Brain microvascular endothelial cell (primary cell): Measurements from ENCODE around the gene IL1A.

ENCODE experiments used
- DNase-seq: peaks from one replicate; pipeline ENCODE4 v3.0.0-alpha.2; 2020
- H3K27ac ChIP-seq: fragments of 250-450 bp; sonication (Bioruptor Pico); 2 replicates; pipeline ENCODE4 v1.5.1; 2020; ENCODE audit warnings: mild to moderate bottlenecking, moderate library complexity
- H3K27me3 ChIP-seq: fragments of 250-450 bp; sonication (Bioruptor Pico); replicated peaks from 2 replicates; pipeline ENCODE4 v1.5.1; 2020; ENCODE audit warnings: mild to moderate bottlenecking
- H3K36me3 ChIP-seq: fragments of 250-450 bp; sonication (Bioruptor Pico); replicated peaks from 2 replicates; pipeline ENCODE4 v1.5.1; 2020; ENCODE audit warnings: mild to moderate bottlenecking
- H3K4me3 ChIP-seq: 2 replicates; pipeline ENCODE4 v1.5.1; 2011; ENCODE audit warnings: low read depth, mild to moderate bottlenecking, control low read depth, low read length, moderate library complexity
- in situ Hi-C: cut with HindIII; loops from 2 replicates; pipeline ENCODE4 v1.10.0; 2017; ENCODE audit warnings: low sequenced_read_pairs, low pct_ligation_motif_present
- TF ChIP-seq, protein P1 (sequence below): IDR thresholded peaks from 2 replicates; pipeline ENCODE4 v1.5.1; 2011; ENCODE audit warnings: low read depth, mild to moderate bottlenecking, moderate library complexity, low read length, control low read depth, inconsistent platforms; ENCODE audit errors: missing control alignments

The IL1A gene

GRCh38 chr2:112774536-112775285 is 9.6 kb downstream of the IL1A start:
- H3K27me3 ChIP-seq, result no peaks in the 10 kb centered on the region
- H3K4me3 ChIP-seq, result no peak overlapping the region
- no peak for DNase-seq
- no peaks in the 10 kb centered on the region for H3K36me3 ChIP-seq
- in situ Hi-C loops, result loop anchor here (25.0 kb wide), 1 partner anchor 163 kb away; no protein-coding TSS in a partner anchor
- no peak overlapping the region for H3K27ac ChIP-seq
- TF ChIP-seq, protein P1, sequence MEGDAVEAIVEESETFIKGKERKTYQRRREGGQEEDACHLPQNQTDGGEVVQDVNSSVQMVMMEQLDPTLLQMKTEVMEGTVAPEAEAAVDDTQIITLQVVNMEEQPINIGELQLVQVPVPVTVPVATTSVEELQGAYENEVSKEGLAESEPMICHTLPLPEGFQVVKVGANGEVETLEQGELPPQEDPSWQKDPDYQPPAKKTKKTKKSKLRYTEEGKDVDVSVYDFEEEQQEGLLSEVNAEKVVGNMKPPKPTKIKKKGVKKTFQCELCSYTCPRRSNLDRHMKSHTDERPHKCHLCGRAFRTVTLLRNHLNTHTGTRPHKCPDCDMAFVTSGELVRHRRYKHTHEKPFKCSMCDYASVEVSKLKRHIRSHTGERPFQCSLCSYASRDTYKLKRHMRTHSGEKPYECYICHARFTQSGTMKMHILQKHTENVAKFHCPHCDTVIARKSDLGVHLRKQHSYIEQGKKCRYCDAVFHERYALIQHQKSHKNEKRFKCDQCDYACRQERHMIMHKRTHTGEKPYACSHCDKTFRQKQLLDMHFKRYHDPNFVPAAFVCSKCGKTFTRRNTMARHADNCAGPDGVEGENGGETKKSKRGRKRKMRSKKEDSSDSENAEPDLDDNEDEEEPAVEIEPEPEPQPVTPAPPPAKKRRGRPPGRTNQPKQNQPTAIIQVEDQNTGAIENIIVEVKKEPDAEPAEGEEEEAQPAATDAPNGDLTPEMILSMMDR, result no peak

DNA sequence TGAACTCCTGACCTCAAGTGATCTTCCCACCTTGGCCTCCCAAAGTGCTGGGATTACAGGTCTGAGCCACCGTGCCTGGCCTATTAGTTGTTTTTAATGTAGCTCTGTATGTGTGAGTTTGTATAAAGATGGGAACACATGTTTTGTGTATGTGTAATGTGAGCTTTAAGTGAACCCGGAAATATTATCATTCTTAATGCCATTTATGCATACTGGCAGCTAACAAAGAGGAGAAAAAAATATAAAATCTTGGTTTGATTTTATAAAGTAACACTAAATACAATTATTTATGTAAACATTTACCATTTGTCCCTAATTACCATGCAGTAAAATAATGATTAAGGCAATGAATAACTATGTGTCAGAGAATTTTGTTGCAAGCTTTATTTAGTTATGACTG is 10.7 kb downstream of the IL1A start:
- in situ Hi-C loops, result loop anchor here (25.0 kb wide), 1 partner anchor 164 kb away; no protein-coding TSS in a partner anchor
- Histone ChIP-seq H3K27me3 (no peaks in the 10 kb centered on the region), H3K36me3 (no peaks in the 10 kb centered on the region), H3K27ac (no peak overlapping the region), H3K4me3 (no peak overlapping the region)
- no peak for DNase-seq
- TF ChIP-seq, protein P1, result no peak

DNA sequence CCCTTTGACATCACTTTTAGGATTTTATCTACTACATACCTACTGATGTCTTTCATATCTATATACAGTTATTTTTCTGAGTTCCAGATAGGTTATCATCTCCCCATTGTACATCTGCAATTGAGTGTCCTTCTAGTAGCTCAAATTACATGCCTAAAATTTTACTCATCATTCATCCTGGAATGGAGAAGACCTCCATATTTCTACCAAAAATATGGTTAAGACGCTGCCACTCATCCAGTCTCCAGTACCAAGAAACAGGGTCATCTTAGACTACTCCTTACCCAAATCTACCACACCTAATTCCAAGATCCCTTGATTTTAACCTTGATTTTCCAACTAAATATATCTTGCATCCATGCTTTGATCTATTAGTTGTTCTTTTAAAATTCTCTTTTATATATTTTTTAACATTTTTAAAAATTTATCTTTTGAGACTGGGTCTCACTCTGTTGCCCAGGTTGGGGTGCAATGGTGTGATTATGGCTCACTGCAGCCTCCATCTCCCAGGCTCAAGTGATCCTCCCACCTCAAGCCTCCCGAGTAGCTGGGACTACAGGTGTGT is 11.3 kb downstream of the IL1A start:
- Histone ChIP-seq H3K27ac (no peak overlapping the region), H3K27me3 (no peaks in the 10 kb centered on the region), H3K36me3 (no peaks in the 10 kb centered on the region), H3K4me3 (no peak overlapping the region)
- no peak for DNase-seq
- TF ChIP-seq, protein P1, result no peak
- in situ Hi-C loops, result loop anchor here (25.0 kb wide), 1 partner anchor 164 kb away; no protein-coding TSS in a partner anchor

DNA sequence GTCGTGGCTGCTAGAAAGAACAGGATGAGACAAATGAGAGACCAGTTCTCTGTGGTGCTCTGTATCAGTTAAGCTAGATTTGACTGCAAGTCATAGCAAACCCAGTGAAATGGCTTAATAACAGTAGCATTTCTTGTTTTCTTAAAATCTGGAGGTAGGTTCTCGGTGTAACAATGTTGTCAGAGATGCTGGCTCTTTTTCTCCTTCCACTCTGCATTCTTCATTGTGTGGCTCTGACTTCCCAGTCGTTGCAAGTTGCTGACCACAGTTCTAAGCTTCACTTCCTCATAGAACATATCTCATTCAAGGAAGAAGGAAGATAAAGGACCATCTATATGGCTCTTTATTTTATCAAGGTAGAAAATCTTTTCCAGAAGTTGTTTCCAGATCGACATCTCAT is 12.0 kb downstream of the IL1A start:
- Histone ChIP-seq H3K4me3 (no peak overlapping the region), H3K36me3 (no peaks in the 10 kb centered on the region), H3K27me3 (no peaks in the 10 kb centered on the region), H3K27ac (no peak overlapping the region)
- TF ChIP-seq, protein P1, result no peak
- in situ Hi-C loops, result loop anchor here (25.0 kb wide), 1 partner anchor 165 kb away; no protein-coding TSS in a partner anchor
- DNase-seq, result no peak

DNA sequence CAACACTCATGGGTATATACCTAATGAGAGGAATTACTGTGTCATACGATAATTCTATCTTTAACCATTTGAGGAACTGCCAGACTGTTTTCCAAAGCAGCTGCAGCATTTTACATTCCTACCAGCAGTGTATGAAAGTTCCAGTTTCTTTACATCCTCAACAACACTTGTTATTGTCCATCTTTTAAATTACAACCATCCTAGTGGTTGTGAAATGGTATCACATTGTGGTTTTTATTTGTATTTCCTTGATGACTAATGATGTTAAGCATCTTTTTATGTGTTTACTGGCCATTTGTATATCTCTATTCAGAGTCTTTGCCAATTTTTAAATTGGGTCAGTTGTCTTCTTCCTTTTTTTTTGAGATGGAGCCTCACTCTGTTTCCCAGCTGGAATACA is 15.9 kb downstream of the IL1A start:
- TF ChIP-seq, protein P1, result no peak
- in situ Hi-C loops, result loop anchor here (25.0 kb wide), 1 partner anchor 169 kb away; no protein-coding TSS in a partner anchor
- no peak for DNase-seq
- H3K27ac ChIP-seq, result peak overlapping the region; percentile 48
- no peaks in the 10 kb centered on the region for H3K36me3 ChIP-seq
- H3K4me3 ChIP-seq, result no peak overlapping the region
- no peaks in the 10 kb centered on the region for H3K27me3 ChIP-seq
